Endothelial cell of umbilical vein (primary cell): ENCODE measurements around the gene CFAP99.

Source experiments
- CTCF ChIP-seq, 2 donors: IDR thresholded peaks; 1 replicate in 1 of 2; 2 replicates in 1 of 2; pipeline ENCODE4 v1.5.1; 2011; ENCODE audit warnings: low read length in 2 of 2, mild to moderate bottlenecking in 2 of 2, moderate library complexity in 2 of 2, control low read depth in 1 of 2, inconsistent platforms in 1 of 2, low read depth in 1 of 2; ENCODE audit not compliant: insufficient read depth in 1 of 2; ENCODE audit errors: extremely low read depth in 1 of 2
- POLR2A ChIP-seq: IDR thresholded peaks from 2 replicates; pipeline ENCODE4 v1.6.1; 2012; ENCODE audit warnings: low read depth, mild to moderate bottlenecking, control low read depth, low read length

GRCh38 chr4:2423695-2424094, 4.9 kb downstream of the CFAP99 start:
- TF ChIP-seq POLR2A (no peak), CTCF (IDR thresholded peaks at IDR 0.05; ENCODE audit: extremely low read depth in 1 of 2, insufficient read depth in 1 of 2, low read depth in 1 of 2, low read length in 2 of 2) (no peak)
